ENCODE data around the gene STX16.

Gene STX16

GRCh38 chr20:58716476-58717277, 65.6 kb downstream of the STX16 start:
- no peak for DNase-seq (ENCODE audit: extremely low read depth, insufficient read length)
- H3K36me3 ChIP-seq (ENCODE audit: control insufficient read depth, insufficient read depth, low read length) = no peaks in the 10 kb centered on the region; the same call in 1 of the 2 replicates
- no peak for TF ChIP-seq CTCF (IDR thresholded peaks at IDR 0.05; ENCODE audit: insufficient read depth, low read length, poor library complexity, severe bottlenecking)
- no peak overlapping the region for H3K4me3 ChIP-seq (replicated peaks; ENCODE audit: low read depth, low read length)
- no peaks in the 10 kb centered on the region; the same call in 1 of the 2 replicates for H3K27me3 ChIP-seq (replicated peaks; ENCODE audit: control insufficient read depth, insufficient read depth, low read length)

GRCh38 chr20:58717278-58718091, 66.4 kb downstream of the STX16 start:
- no peaks in the 10 kb centered on the region; the same call in 1 of the 2 replicates for H3K36me3 ChIP-seq (ENCODE audit: control insufficient read depth, insufficient read depth, low read length)
- H3K27me3 ChIP-seq (replicated peaks; ENCODE audit: control insufficient read depth, insufficient read depth, low read length) = no peaks in the 10 kb centered on the region; the same call in 1 of the 2 replicates
- no peak overlapping the region for H3K4me3 ChIP-seq (replicated peaks; ENCODE audit: low read depth, low read length)
- no peak for TF ChIP-seq CTCF (IDR thresholded peaks at IDR 0.05; ENCODE audit: insufficient read depth, low read length, poor library complexity, severe bottlenecking)
- no peak for DNase-seq (ENCODE audit: extremely low read depth, insufficient read length)

- no peak for DNase-seq (ENCODE audit: extremely low read depth, insufficient read length)
- no peaks in the 10 kb centered on the region; the same call in 1 of the 2 replicates for H3K27me3 ChIP-seq (replicated peaks; ENCODE audit: control insufficient read depth, insufficient read depth, low read length)
- no peaks in the 10 kb centered on the region; the same call in 1 of the 2 replicates for H3K36me3 ChIP-seq (ENCODE audit: control insufficient read depth, insufficient read depth, low read length)
- no peak overlapping the region for H3K4me3 ChIP-seq (replicated peaks; ENCODE audit: low read depth, low read length)
- no peak for TF ChIP-seq CTCF (IDR thresholded peaks at IDR 0.05; ENCODE audit: insufficient read depth, low read length, poor library complexity, severe bottlenecking)
These were observed 67.1 kb downstream of the STX16 start for GRCh38 chr20:58718121-58718563.

DNA sequence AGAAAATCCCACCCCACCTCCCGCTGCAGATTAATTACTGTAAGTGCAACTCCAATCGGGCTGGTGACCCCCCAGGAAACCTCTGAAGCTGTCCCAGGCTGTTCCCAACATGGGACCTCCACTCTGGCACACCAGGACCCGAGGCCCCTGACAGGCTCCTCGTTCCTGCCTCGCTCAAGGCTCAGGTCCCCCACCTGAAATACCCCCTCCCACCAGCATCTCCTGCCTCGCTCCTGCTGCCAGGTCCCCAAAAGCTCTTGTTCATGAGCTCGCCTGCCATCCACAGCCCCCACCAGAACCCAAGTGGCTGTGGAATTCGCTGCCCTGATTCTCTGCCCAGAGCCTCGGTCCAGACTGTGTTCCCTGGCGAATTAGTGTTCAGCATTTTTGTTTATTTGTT, 67.6 kb downstream of the STX16 start:
- Histone ChIP-seq H3K4me3 (replicated peaks; ENCODE audit: low read depth, low read length) (no peak overlapping the region), H3K27me3 (replicated peaks; ENCODE audit: control insufficient read depth, insufficient read depth, low read length) (no peaks in the 10 kb centered on the region; the same call in 1 of the 2 replicates), H3K36me3 (ENCODE audit: control insufficient read depth, insufficient read depth, low read length) (no peaks in the 10 kb centered on the region; the same call in 1 of the 2 replicates)
- no peak for DNase-seq (ENCODE audit: extremely low read depth, insufficient read length)
- no peak for TF ChIP-seq CTCF (IDR thresholded peaks at IDR 0.05; ENCODE audit: insufficient read depth, low read length, poor library complexity, severe bottlenecking)

- no peak for DNase-seq (ENCODE audit: extremely low read depth, insufficient read length)
- no peak for TF ChIP-seq CTCF (IDR thresholded peaks at IDR 0.05; ENCODE audit: insufficient read depth, low read length, poor library complexity, severe bottlenecking)
- Histone ChIP-seq H3K4me3 (replicated peaks; ENCODE audit: low read depth, low read length) (no peak overlapping the region), H3K36me3 (ENCODE audit: control insufficient read depth, insufficient read depth, low read length) (no peaks in the 10 kb centered on the region; the same call in 1 of the 2 replicates), H3K27me3 (replicated peaks; ENCODE audit: control insufficient read depth, insufficient read depth, low read length) (no peaks in the 10 kb centered on the region; the same call in 1 of the 2 replicates)
These were observed 68.2 kb downstream of the STX16 start for GRCh38 chr20:58719258-58719657.
